Fibroblast of pulmonary artery (primary cell): ENCODE measurements around the gene TPPP2.
"Not testable (repeated sequence)": the region's sequence is repeated elsewhere in the genome, so short reads cannot be mapped to it uniquely, and the experiment has no call there.

Experiments
- DNase-seq: peaks from one replicate; pipeline ENCODE4 v3.0.0-alpha.2; 2010; ENCODE audit warnings: low read depth
- H3K4me3 ChIP-seq: replicated peaks from 2 replicates; pipeline ENCODE4 v1.5.1; 2011; ENCODE audit warnings: low read depth, mild to moderate bottlenecking, control low read depth, low read length, moderate library complexity
- CTCF ChIP-seq: IDR thresholded peaks from 2 replicates; pipeline ENCODE4 v1.5.1; 2011; ENCODE audit warnings: mild to moderate bottlenecking, control low read depth, low read length, inconsistent platforms; ENCODE audit errors: missing control alignments

TPPP2 gene

GRCh38 chr14:21038441-21039422 lies 8.7 kb downstream of the TPPP2 start:
- DNase-seq: peak; percentile 89
- H3K4me3 ChIP-seq: peak overlapping the region; percentile 4
- no peak for TF ChIP-seq CTCF

- peak; percentile 72 for TF ChIP-seq CTCF
Measured at GRCh38 chr14:21039585-21040369, 9.8 kb downstream of the TPPP2 start.

GRCh38 chr14:21040370-21040925 lies 10.4 kb downstream of the TPPP2 start:
- H3K4me3 ChIP-seq: no peak overlapping the region
- DNase-seq: no peak
- no peak for TF ChIP-seq CTCF

More at GRCh38 chr14:21039585-21040369, 9.8 kb downstream of the TPPP2 start:
- H3K4me3 ChIP-seq: no peak overlapping the region
- peak; percentile 86 for DNase-seq

GRCh38 chr14:21040941-21041340 lies 10.9 kb downstream of the TPPP2 start:
- DNase-seq, H3K4me3 ChIP-seq: not testable (repeated sequence)

GRCh38 chr14:21041676-21042433 lies 11.8 kb downstream of the TPPP2 start, which contains the start of gene RNASE7:
Gene RNASE7 (plus strand): TSS chr14:21042362. CDS start chr14:21042993, 631 bp downstream.
- H3K4me3 ChIP-seq: no peak within 1 kb of the TSS
- peak; percentile 42 for DNase-seq
- TF ChIP-seq CTCF: no peak

- no peak for DNase-seq
- H3K4me3 ChIP-seq: no peak overlapping the region
- no peak for TF ChIP-seq CTCF
Measured at GRCh38 chr14:21042918-21043317, 12.9 kb downstream of the TPPP2 start.
